Measurements from ENCODE around the gene PDE3B.

DNA sequence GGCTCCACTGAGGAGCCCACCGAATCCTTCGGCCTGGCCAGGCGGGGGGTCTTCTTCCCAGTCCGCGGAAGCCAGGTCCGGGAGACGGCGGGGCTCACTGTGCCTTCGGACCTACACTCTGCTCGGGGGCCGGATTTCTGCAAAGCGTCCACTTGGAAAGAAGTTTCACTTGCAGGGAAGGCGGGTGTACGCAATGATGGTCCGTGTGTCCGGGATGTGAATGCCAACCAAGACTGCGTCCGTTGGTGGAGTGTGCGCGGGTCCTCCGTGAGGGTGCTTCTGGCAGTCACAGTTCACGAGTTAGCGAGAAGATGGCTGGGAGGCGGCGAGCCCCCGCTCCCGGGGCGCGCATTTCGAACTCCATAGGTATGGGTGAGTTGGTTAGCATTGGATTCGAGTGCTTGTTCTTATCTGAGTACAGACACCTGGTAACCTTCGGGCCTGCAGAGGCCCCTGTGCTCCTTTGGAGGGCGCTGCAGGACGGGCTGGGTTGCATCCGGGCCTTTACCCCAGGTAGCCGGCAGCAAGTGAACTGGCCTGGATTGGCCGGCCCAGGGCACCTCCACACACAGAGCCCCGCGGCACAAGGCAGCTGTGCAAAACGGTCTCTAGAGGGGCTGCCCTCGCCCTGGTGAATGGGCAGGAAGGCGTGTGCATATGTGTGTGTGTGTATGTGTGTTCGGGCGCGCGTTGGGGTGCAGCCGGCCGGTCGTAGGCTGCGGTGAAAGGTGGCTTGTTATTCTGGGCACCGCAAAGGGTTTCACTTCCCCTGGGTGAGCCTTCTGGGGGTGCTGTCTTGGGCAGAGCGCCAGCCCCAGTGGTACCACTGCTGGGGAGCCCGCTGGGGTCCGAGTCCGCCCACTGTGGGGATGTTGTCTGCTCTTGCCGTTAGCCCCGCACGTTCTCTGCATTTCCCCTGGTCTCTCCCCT lies 261.8 kb downstream of the PDE3B start:
- TF ChIP-seq, protein P1, sequence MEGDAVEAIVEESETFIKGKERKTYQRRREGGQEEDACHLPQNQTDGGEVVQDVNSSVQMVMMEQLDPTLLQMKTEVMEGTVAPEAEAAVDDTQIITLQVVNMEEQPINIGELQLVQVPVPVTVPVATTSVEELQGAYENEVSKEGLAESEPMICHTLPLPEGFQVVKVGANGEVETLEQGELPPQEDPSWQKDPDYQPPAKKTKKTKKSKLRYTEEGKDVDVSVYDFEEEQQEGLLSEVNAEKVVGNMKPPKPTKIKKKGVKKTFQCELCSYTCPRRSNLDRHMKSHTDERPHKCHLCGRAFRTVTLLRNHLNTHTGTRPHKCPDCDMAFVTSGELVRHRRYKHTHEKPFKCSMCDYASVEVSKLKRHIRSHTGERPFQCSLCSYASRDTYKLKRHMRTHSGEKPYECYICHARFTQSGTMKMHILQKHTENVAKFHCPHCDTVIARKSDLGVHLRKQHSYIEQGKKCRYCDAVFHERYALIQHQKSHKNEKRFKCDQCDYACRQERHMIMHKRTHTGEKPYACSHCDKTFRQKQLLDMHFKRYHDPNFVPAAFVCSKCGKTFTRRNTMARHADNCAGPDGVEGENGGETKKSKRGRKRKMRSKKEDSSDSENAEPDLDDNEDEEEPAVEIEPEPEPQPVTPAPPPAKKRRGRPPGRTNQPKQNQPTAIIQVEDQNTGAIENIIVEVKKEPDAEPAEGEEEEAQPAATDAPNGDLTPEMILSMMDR (IDR thresholded peaks at IDR 0.05) = peak in 3 of 4 donors; percentile 32 to 42 (median 37)
- TF ChIP-seq POLR2A (IDR thresholded peaks at IDR 0.05) = peak; percentile 22
